ENCODE data around the gene WBP11. TPM values are rescaled to one million over a fixed set of nuclear protein-coding genes. Genes with fewer than 3 reads are reported as not detected.

WBP11 gene
- total RNA-seq, 3 donors from 2014 or later, result 38.4 to 53.7 (median 48.3) TPM

DNA sequence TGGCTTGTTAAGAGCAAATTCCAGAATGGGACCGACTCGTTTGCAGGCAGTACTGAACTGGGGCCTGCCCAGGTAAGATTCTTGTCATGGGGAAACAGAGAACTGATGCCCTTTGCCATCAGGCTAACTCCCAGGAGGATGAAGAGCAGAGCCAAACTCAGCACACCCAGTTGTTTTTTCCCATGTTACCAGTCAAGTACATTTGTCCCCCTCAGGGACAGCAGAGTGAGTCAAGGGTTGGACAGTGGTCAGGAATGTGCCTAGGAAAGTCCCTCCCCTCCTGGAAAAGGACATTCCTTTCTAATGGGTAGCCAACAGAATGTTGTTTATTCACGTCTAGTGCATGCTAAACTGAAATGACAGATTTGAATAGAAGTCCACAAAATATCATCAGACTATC lies 38.5 kb upstream of the WBP11 start:
- ATAC-seq, result no peak
- intact Hi-C loops (cut with DNase I, micrococcal nuclease), result no loop called here

DNA sequence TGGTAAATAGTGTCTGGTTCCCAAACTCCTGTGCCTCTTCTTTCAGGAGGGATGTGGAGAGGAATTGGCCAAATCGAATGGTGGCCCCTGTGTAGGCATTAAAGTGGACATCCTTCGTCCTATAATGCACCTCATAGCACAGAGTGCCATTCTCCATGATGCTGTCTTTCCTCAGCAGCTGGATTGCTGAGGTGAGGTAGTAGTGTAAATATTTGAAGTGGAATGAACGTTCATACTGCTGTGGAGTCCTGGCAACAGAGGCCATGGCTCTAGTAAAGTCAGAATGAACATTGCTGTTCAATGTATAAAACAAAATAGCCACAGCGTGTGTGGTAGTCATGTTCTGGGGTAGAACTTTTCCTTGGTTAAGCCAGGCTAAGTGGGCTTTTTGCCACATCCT lies 37.3 kb upstream of the WBP11 start:
- Histone ChIP-seq H3K4me3 (no peak overlapping the region), H3K4me1 (ENCODE audit: low read depth) (peaks cover 20% of the 10 kb centered on the region), H3K9me3 (no peaks in the 10 kb centered on the region), H3K36me3 (ENCODE audit: low read depth) (no peaks in the 10 kb centered on the region)
- TF ChIP-seq, protein P1, sequence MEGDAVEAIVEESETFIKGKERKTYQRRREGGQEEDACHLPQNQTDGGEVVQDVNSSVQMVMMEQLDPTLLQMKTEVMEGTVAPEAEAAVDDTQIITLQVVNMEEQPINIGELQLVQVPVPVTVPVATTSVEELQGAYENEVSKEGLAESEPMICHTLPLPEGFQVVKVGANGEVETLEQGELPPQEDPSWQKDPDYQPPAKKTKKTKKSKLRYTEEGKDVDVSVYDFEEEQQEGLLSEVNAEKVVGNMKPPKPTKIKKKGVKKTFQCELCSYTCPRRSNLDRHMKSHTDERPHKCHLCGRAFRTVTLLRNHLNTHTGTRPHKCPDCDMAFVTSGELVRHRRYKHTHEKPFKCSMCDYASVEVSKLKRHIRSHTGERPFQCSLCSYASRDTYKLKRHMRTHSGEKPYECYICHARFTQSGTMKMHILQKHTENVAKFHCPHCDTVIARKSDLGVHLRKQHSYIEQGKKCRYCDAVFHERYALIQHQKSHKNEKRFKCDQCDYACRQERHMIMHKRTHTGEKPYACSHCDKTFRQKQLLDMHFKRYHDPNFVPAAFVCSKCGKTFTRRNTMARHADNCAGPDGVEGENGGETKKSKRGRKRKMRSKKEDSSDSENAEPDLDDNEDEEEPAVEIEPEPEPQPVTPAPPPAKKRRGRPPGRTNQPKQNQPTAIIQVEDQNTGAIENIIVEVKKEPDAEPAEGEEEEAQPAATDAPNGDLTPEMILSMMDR (IDR thresholded peaks at IDR 0.05), result no peak
- peak; percentile 75 for ATAC-seq
- peak in 1 of 3 donors; percentile 20 for DNase-seq
- intact Hi-C loops (cut with DNase I, micrococcal nuclease), result no loop called here

More for the DNA sequence above, 38.5 kb upstream of the WBP11 start:
- TF ChIP-seq, protein P1 (IDR thresholded peaks at IDR 0.05), result no peak
- Histone ChIP-seq H3K9me3 (no peaks in the 10 kb centered on the region), H3K4me1 (ENCODE audit: low read depth) (peaks cover 20% of the 10 kb centered on the region), H3K4me3 (no peak overlapping the region), H3K36me3 (ENCODE audit: low read depth) (no peaks in the 10 kb centered on the region)
- DNase-seq, result no peak

DNA sequence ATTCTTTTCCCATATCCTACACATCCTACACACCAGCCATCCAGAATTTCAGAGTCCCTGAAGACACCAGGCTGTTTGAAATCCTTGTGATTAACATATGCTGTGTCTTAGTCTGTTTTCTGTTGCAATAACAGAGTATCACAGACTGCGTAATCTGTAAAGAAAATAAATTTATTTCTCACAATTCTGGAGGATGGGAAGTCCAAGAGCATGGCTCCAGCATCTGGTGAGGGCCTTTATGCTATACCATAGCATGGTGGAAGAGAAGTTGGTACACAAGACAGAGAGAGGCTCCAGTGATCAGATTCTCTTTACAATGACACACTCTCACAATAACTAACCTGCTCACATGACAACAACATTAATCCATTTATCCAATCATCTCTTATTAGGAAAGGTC lies 36.0 kb upstream of the WBP11 start:
- TF ChIP-seq, protein P1 (IDR thresholded peaks at IDR 0.05), result no peak
- intact Hi-C loops (cut with DNase I, micrococcal nuclease), result no loop called here
- Histone ChIP-seq H3K4me3 (no peak overlapping the region), H3K36me3 (ENCODE audit: low read depth) (no peaks in the 10 kb centered on the region), H3K4me1 (ENCODE audit: low read depth) (peaks cover 20% of the 10 kb centered on the region), H3K9me3 (no peaks in the 10 kb centered on the region)
- ATAC-seq (no peak), DNase-seq (no peak)

DNA sequence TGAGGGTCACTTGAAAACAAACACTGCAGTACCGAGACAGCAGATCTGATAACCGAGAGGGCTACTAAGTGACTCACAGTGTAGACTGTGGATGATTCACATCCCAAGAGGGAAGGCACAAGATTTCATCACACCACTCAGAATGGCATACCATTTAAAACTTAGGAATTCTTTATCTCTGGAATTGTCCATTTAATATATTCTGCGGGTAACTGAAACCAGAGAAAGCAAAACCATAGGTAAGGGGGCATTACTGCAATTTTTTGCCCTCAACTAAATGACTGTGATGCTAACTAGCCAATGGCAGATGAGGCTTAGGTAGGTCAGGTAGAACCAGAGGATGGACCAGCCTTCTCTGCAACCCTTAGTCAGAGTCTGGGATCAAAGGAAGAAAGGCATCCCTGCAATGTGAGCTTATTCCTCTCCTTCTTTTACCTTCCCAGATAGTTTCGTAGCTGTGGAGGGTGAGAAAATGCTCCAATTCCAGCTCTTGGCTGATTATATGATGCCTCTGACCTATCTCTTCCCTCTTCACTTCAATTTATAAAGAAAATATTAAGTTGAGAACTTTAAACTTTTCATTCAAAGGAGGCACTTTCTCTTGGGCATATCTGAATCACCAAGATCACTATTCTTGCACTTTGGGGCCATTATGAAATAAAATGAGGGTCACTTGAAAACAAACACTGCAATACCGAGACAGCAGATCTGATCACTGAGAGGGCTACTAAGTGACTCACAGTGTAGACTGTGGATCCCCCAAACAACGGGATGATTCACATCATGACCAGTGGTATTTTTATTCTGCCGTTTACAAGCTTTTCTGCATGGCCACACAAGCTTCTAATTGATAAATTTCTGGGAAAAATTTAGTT lies 33.3 kb upstream of the WBP11 start:
- TF ChIP-seq, protein P1 (IDR thresholded peaks at IDR 0.05), result no peak
- ATAC-seq, result peak; percentile 35
- DNase-seq, result no peak
- H3K36me3 ChIP-seq (ENCODE audit: low read depth), result no peaks in the 10 kb centered on the region
- intact Hi-C loops (cut with DNase I, micrococcal nuclease), result no loop called here
- H3K9me3 ChIP-seq, result no peaks in the 10 kb centered on the region
- peaks cover 5% of the 10 kb centered on the region for H3K4me1 ChIP-seq (ENCODE audit: low read depth)
- H3K4me3 ChIP-seq, result no peak overlapping the region

DNA sequence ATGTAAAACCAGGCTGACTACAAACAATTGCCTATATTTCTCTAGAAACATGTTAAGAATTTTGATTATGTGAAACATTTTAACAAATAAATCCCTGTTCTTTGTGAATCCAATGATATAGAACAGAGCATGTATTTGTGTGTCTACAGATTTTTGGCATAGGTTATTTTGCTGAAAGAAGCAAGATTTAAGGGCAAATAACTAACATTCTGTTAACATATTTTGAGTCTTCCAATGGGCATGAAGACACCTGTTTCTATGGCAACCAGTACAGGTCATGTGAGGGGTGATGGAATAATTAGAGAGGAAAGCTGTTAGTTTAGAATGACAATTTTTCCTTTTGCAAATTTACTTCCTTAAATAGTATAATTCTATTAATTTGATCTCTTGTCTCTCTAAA lies 31.2 kb upstream of the WBP11 start:
- DNase-seq, result no peak
- Histone ChIP-seq H3K9me3 (no peaks in the 10 kb centered on the region), H3K4me1 (ENCODE audit: low read depth) (no peaks in the 10 kb centered on the region), H3K4me3 (no peak overlapping the region), H3K36me3 (ENCODE audit: low read depth) (no peaks in the 10 kb centered on the region)
- TF ChIP-seq, protein P1 (IDR thresholded peaks at IDR 0.05), result no peak
- no peak for ATAC-seq
- intact Hi-C loops (cut with DNase I, micrococcal nuclease), result no loop called here
